CD4-positive, alpha-beta memory T cell (primary cell): Measurements from ENCODE around the gene C7orf25. TPM values are rescaled to one million over a fixed set of nuclear protein-coding genes. Genes with fewer than 3 reads are reported as not detected.

Experiments
- CTCF ChIA-PET: fragments of 350-600 bp; sonication (Branson Sonifier 250); formaldehyde crosslinking; loops from one replicate; lab custom pipeline; 2021; ENCODE audit warnings: inconsistent platforms; ENCODE audit not compliant: partially characterized antibody; lab: Charles Lee
- POLR2A ChIA-PET: fragments of 350-600 bp; sonication (Branson Sonifier 250); formaldehyde crosslinking; loops from one replicate; lab custom pipeline; 2021; ENCODE audit not compliant: partially characterized antibody; lab: Charles Lee
- DNase-seq, 5 donors: peaks; one replicate each; pipeline versions ENCODE4 v3.0.0 to v3.0.0-alpha.2; 2020 to 2022; ENCODE audit warnings: mixed read lengths in 1 of 5
- H3K27ac ChIP-seq: one replicate; pipeline ENCODE4 v1.7.0; 2013; ENCODE audit warnings: low read depth, low read length
- H3K27me3 ChIP-seq: 2 replicates; pipeline ENCODE4 v1.7.0; 2013; ENCODE audit warnings: mild to moderate bottlenecking, low read length, moderate library complexity; ENCODE audit not compliant: insufficient read depth
- H3K36me3 ChIP-seq: 2 replicates; pipeline ENCODE4 v1.7.0; 2013; ENCODE audit warnings: mild to moderate bottlenecking, low read length, moderate library complexity; ENCODE audit not compliant: insufficient read depth
- H3K4me1 ChIP-seq: 2 replicates; pipeline ENCODE4 v1.7.0; 2013; ENCODE audit warnings: mild to moderate bottlenecking, low read length, moderate library complexity; ENCODE audit not compliant: insufficient read depth
- H3K4me3 ChIP-seq, 2 donors: one replicate each; pipeline ENCODE4 v1.7.0; 2013; ENCODE audit warnings: low read length in 2 of 2, mild to moderate bottlenecking in 1 of 2
- H3K9me3 ChIP-seq, 2 donors: one replicate each; pipeline ENCODE4 v1.7.0; 2013; ENCODE audit warnings: low read length in 2 of 2, control low read depth in 1 of 2; ENCODE audit not compliant: control insufficient read depth in 1 of 2
- H3K27ac Mint-ChIP-seq, 7 donors: one replicate each; pipeline ENCODE4 v1.8.0; 2020 to 2021; ENCODE audit warnings: mixed read lengths in 7 of 7, mild to moderate bottlenecking in 6 of 7, inconsistent platforms in 3 of 7, moderate library complexity in 3 of 7
- H3K27me3 Mint-ChIP-seq, 2 donors: one replicate each; pipeline ENCODE4 v1.8.0; 2020 to 2021; ENCODE audit warnings: mixed read lengths in 2 of 2
- H3K36me3 Mint-ChIP-seq, 2 donors: one replicate each; pipeline ENCODE4 v1.8.0; 2020 to 2021; ENCODE audit warnings: mixed read lengths in 2 of 2, inconsistent platforms in 1 of 2, mild to moderate bottlenecking in 1 of 2
- H3K4me1 Mint-ChIP-seq, 4 donors: one replicate each; pipeline ENCODE4 v1.8.0; 2020 to 2021; ENCODE audit warnings: mixed read lengths in 4 of 4, mild to moderate bottlenecking in 1 of 4
- H3K4me3 Mint-ChIP-seq, 8 donors: one replicate each; pipeline ENCODE4 v1.8.0; 2020 to 2021; ENCODE audit warnings: mixed read lengths in 8 of 8, mild to moderate bottlenecking in 7 of 8, moderate library complexity in 6 of 8, inconsistent platforms in 3 of 8
- H3K9me3 Mint-ChIP-seq, 8 donors: one replicate each; pipeline ENCODE4 v1.8.0; 2020 to 2021; ENCODE audit warnings: mixed read lengths in 8 of 8, mild to moderate bottlenecking in 5 of 8, inconsistent platforms in 3 of 8, moderate library complexity in 1 of 8
- intact Hi-C: fragments of 100-400 bp; cut with micrococcal nuclease; formaldehyde crosslinking; loops from one replicate; pipeline ENCODE4 v1.15.1; 2023
- polyA plus RNA-seq, 2 donors: library from polyadenylated mRNA; unstranded; fragments of 300-500 nt; fragmentation: Illumina TruSeq; gene quantifications; one replicate each; pipeline ENCODE4 v1.2.3, GENCODE V29; 2021
- total RNA-seq, 2 experiments: library from RNA; stranded (reverse); gene quantifications; one replicate each; pipeline ENCODE4 v1.2.3, GENCODE V29; 2021

C7orf25 gene
- total and polyA plus RNA-seq, 4 experiments from 2014 or later: 1.6 to 9.2 (median 6.4) TPM

GRCh38 chr7:42868480-42868879 lies 43.4 kb downstream of the C7orf25 start:
- ChIA-PET POLR2A (no interaction called here), CTCF (no interaction called here)
- Mint-ChIP-seq H3K9me3 (peaks cover 0 to 27% (median 16%) of the 10 kb centered on the region in 8 donors), H3K4me1 (peaks cover 0 to 8% (median 2%) of the 10 kb centered on the region in 4 donors), H3K27me3 (peaks cover 3 to 9% of the 10 kb centered on the region in 2 donors), H3K36me3 (peaks cover 0 to 3% of the 10 kb centered on the region in 2 donors), H3K27ac (no peak overlapping the region), H3K4me3 (no peak overlapping the region)
- no peaks in the 10 kb centered on the region for H3K4me1 ChIP-seq
- no peak overlapping the region for H3K27ac ChIP-seq
- no peak overlapping the region for H3K4me3 ChIP-seq
- H3K27me3 ChIP-seq: no peaks in the 10 kb centered on the region
- no peak for DNase-seq
- intact Hi-C loops: no loop called here
- H3K36me3 ChIP-seq: no peaks in the 10 kb centered on the region
- peaks cover 0 to 4% of the 10 kb centered on the region in 2 donors for H3K9me3 ChIP-seq

Other genes with a start within 250 kb of the C7orf25 start
- gene PSMA2, start 20.1 kb upstream of the C7orf25 start, total RNA-seq: 10 to 100 TPM; 35.6 to 43.5 TPM
- gene PSMA2, start 20.1 kb upstream of the C7orf25 start, polyA plus RNA-seq: 100 to 1,000 TPM; 245 to 353 TPM
- gene MRPL32, start 20.3 kb upstream of the C7orf25 start, total RNA-seq: 10 to 100 TPM; 48.4 to 49.1 TPM
- gene MRPL32, start 20.3 kb upstream of the C7orf25 start, polyA plus RNA-seq: 10 to 100 TPM; 42.5 to 53.3 TPM
- not detected for gene HECW1, start 200.6 kb upstream of the C7orf25 start, total RNA-seq
- gene HECW1, start 200.6 kb upstream of the C7orf25 start, polyA plus RNA-seq: not detected